IMR-90 (cell line): ENCODE measurements around the gene GNAI1. TPM values are rescaled to one million over a fixed set of nuclear protein-coding genes. Genes with fewer than 3 reads are reported as not detected.

ENCODE experiments used
- ATAC-seq: fragments of 200-7000 bp; cut with Tn5 transposase; 2 replicates; pipeline ENCODE4 v1.9.1; 2020; ENCODE audit warnings: low read depth, mild to moderate bottlenecking, moderate library complexity
- BruUV-seq: library from RNA; stranded (reverse); fragments of 400-500 nt; replicated peaks from 2 replicates; lab custom pipeline; 2021; lab: Mats Ljungman, UMichigan
- CTCF ChIA-PET: fragments of 300-600 bp; formaldehyde crosslinking; extraction: SDS; loops from one replicate; lab custom pipeline; 2021; ENCODE audit warnings: antibody characterized with exemption; lab: Yijun Ruan, JAX
- POLR2A ChIA-PET: fragments of 300-600 bp; sonication (Branson Sonifier 250); formaldehyde crosslinking; loops from one replicate; lab custom pipeline; 2022; ENCODE audit warnings: antibody characterized with exemption; ENCODE audit not compliant: unreplicated experiment; lab: Charles Lee
- DNase-seq: peaks from one replicate; pipeline ENCODE4 v3.0.0; 2013
- H2AFZ ChIP-seq: replicated peaks from 2 replicates; pipeline ENCODE3; 2013; ENCODE audit warnings: low read length, mild to moderate bottlenecking; ENCODE audit not compliant: poor library complexity
- H2AK5ac ChIP-seq: 2 replicates; pipeline ENCODE4 v1.6.1; 2013; ENCODE audit warnings: low read depth, low read length, inconsistent platforms
- H2AK9ac ChIP-seq: replicated peaks from 2 replicates; pipeline ENCODE3; 2013; ENCODE audit warnings: mild to moderate bottlenecking, low read depth, low read length, moderate library complexity; ENCODE audit not compliant: poor library complexity
- H2BK120ac ChIP-seq: 2 replicates; pipeline ENCODE4 v1.6.1; 2013; ENCODE audit warnings: low read depth, low read length, inconsistent platforms
- H2BK15ac ChIP-seq: 3 replicates; pipeline ENCODE4 v1.6.1; 2013; ENCODE audit warnings: low read depth, low read length, inconsistent platforms
- H2BK20ac ChIP-seq: 2 replicates; pipeline ENCODE4 v1.6.1; 2013; ENCODE audit warnings: low read depth, mild to moderate bottlenecking, inconsistent platforms, low read length, moderate library complexity
- H2BK5ac ChIP-seq: 2 replicates; pipeline ENCODE4 v1.6.1; 2013; ENCODE audit warnings: mild to moderate bottlenecking, low read depth, low read length, inconsistent platforms; ENCODE audit not compliant: poor library complexity, severe bottlenecking
- H3K14ac ChIP-seq: replicated peaks from 2 replicates; pipeline ENCODE4 v1.6.1; 2013; ENCODE audit warnings: low read depth, low read length, inconsistent platforms
- H3K18ac ChIP-seq: 2 replicates; pipeline ENCODE4 v1.6.1; 2013; ENCODE audit warnings: low read depth, low read length, control low read depth
- H3K23ac ChIP-seq: 2 replicates; pipeline ENCODE4 v1.6.1; 2013; ENCODE audit warnings: low read depth, low read length, inconsistent platforms
- H3K27ac ChIP-seq: 2 replicates; pipeline ENCODE4 v1.5.1; 2013; ENCODE audit warnings: mild to moderate bottlenecking, control low read depth, low read length; ENCODE audit not compliant: insufficient read depth
- H3K27me3 ChIP-seq: 2 replicates; pipeline ENCODE4 v1.6.1; 2013; ENCODE audit warnings: low read length; ENCODE audit not compliant: control insufficient read depth, insufficient read depth
- H3K36me3 ChIP-seq: 2 replicates; pipeline ENCODE4 v1.6.1; 2013; ENCODE audit warnings: low read length, mixed read lengths; ENCODE audit not compliant: control insufficient read depth, insufficient read depth
- H3K4ac ChIP-seq: 2 replicates; pipeline ENCODE4 v1.6.1; 2013; ENCODE audit warnings: low read depth, low read length, inconsistent platforms
- H3K4me1 ChIP-seq: 2 replicates; pipeline ENCODE4 v1.6.1; 2013; ENCODE audit warnings: low read length, mixed read lengths; ENCODE audit not compliant: control insufficient read depth, insufficient read depth
- H3K4me2 ChIP-seq: 2 replicates; pipeline ENCODE4 v1.6.1; 2013; ENCODE audit warnings: low read depth, mild to moderate bottlenecking, control low read depth, low read length, moderate library complexity
- H3K4me3 ChIP-seq: 2 replicates; pipeline ENCODE4 v1.5.1; 2013; ENCODE audit warnings: low read depth, mild to moderate bottlenecking, control low read depth, low read length, moderate library complexity; ENCODE audit not compliant: insufficient read depth
- H3K56ac ChIP-seq: 2 replicates; pipeline ENCODE4 v1.6.1; 2013; ENCODE audit warnings: low read length, inconsistent platforms; ENCODE audit not compliant: insufficient read depth; ENCODE audit errors: extremely low read depth
- H3K79me1 ChIP-seq, 2 experiments: 2 replicates each; pipeline ENCODE4 v1.6.1; 2013; ENCODE audit warnings: low read length in 2 of 2, inconsistent platforms in 1 of 2, low read depth in 1 of 2
- H3K9ac ChIP-seq: 2 replicates; pipeline ENCODE4 v1.6.1; 2013; ENCODE audit warnings: low read depth, low read length, control low read depth
- H3K9me1 ChIP-seq: 2 replicates; pipeline ENCODE4 v1.6.1; 2013; ENCODE audit warnings: low read length, inconsistent platforms; ENCODE audit not compliant: insufficient read depth
- H3K9me3 ChIP-seq: 2 replicates; pipeline ENCODE4 v1.6.1; 2013; ENCODE audit warnings: low read length; ENCODE audit not compliant: control insufficient read depth, insufficient read depth
- H4K20me1 ChIP-seq: 2 replicates; pipeline ENCODE4 v1.6.1; 2013; ENCODE audit warnings: low read length, inconsistent platforms; ENCODE audit not compliant: insufficient read depth
- H4K5ac ChIP-seq: 2 replicates; pipeline ENCODE4 v1.6.1; 2013; ENCODE audit warnings: mild to moderate bottlenecking, low read depth, low read length, control low read depth
- H4K8ac ChIP-seq, 2 experiments: 2 replicates each; pipeline ENCODE4 v1.6.1; 2013; ENCODE audit warnings: low read depth in 2 of 2, low read length in 2 of 2, control low read depth in 1 of 2, inconsistent platforms in 1 of 2
- H4K91ac ChIP-seq: 2 replicates; pipeline ENCODE4 v1.6.1; 2013; ENCODE audit warnings: low read depth, low read length, inconsistent platforms; ENCODE audit not compliant: insufficient read depth
- BHLHE40 ChIP-seq: fragments of 150-350 bp; IDR thresholded peaks from 2 replicates; pipeline ENCODE4 v1.6.1; 2016; ENCODE audit warnings: mild to moderate bottlenecking, low read depth, low read length
- CEBPB ChIP-seq: IDR thresholded peaks from 2 replicates; pipeline ENCODE4 v1.6.1; 2012; ENCODE audit warnings: low read depth, low read length, improper control_type of control experiment
- CHD1 ChIP-seq: IDR thresholded peaks from 2 replicates; pipeline ENCODE4 v1.6.1; 2012; ENCODE audit warnings: low read depth, low read length, improper control_type of control experiment
- FOS ChIP-seq: fragments of 150-350 bp; IDR thresholded peaks from 2 replicates; pipeline ENCODE4 v1.6.1; 2016; ENCODE audit warnings: low read depth, low read length
- MAFK ChIP-seq: IDR thresholded peaks from 2 replicates; pipeline ENCODE4 v1.6.1; 2012; ENCODE audit warnings: low read depth, low read length, improper control_type of control experiment
- MAZ ChIP-seq: IDR thresholded peaks from 2 replicates; pipeline ENCODE4 v1.6.1; 2012; ENCODE audit warnings: low read depth, mild to moderate bottlenecking, low read length, improper control_type of control experiment, moderate library complexity, borderline replicate concordance
- MXI1 ChIP-seq: IDR thresholded peaks from 2 replicates; pipeline ENCODE4 v1.6.1; 2012; ENCODE audit warnings: low read depth, mild to moderate bottlenecking, low read length, moderate library complexity, borderline replicate concordance
- NFE2L2 ChIP-seq: fragments of 150-350 bp; IDR thresholded peaks from 2 replicates; pipeline ENCODE4 v1.6.1; 2016; ENCODE audit warnings: low read depth, mild to moderate bottlenecking, low read length
- POLR2A ChIP-seq: IDR thresholded peaks from 2 replicates; pipeline ENCODE4 v1.6.1; 2012; ENCODE audit warnings: mild to moderate bottlenecking, low read depth, low read length
- RAD21 ChIP-seq: IDR thresholded peaks from 2 replicates; pipeline ENCODE4 v1.6.1; 2012; ENCODE audit warnings: low read length, improper control_type of control experiment
- RCOR1 ChIP-seq: IDR thresholded peaks from 2 replicates; pipeline ENCODE4 v1.6.1; 2012; ENCODE audit warnings: mild to moderate bottlenecking, low read length, improper control_type of control experiment; ENCODE audit not compliant: insufficient replicate concordance
- RFX5 ChIP-seq: IDR thresholded peaks from 2 replicates; pipeline ENCODE4 v1.8.0; 2012; ENCODE audit warnings: low read depth, mild to moderate bottlenecking, low read length, moderate library complexity
- SMC3 ChIP-seq: fragments of 150-350 bp; IDR thresholded peaks from 2 replicates; pipeline ENCODE4 v1.6.1; 2016; ENCODE audit warnings: low read depth, mild to moderate bottlenecking, antibody characterized with exemption, low read length, moderate library complexity
- WGBS, 2 experiments: methylation state at CpG; one replicate each; pipeline versions ENCODE4 v1.1.5 to v1.1.7; 2013; ENCODE audit warnings: missing lambda C conversion rate in 2 of 2; ENCODE audit not compliant: insufficient read length in 1 of 2; ENCODE audit errors: extremely low coverage in 2 of 2; 5-methylcytosine and 5-hydroxymethylcytosine counted together
- dilution Hi-C: fragments of 300-500 bp; cut with HindIII; formaldehyde crosslinking; loops from one replicate; pipeline ENCODE4 v1.14.3; 2018; ENCODE audit warnings: low sequenced_read_pairs; ENCODE audit not compliant: unreplicated experiment
- in situ Hi-C: fragments of 300-500 bp; cut with MboI; formaldehyde crosslinking; loops from 3 replicates; pipeline ENCODE4 v1.14.3; 2019; ENCODE audit warnings: low sequenced_read_pairs, inconsistent platforms, mixed read lengths
- intact Hi-C: fragments of 100-400 bp; cut with micrococcal nuclease; formaldehyde crosslinking; loops from 2 replicates; pipeline ENCODE4 v1.10.0; 2022
- polyA plus RNA-seq, 3 experiments: library from polyadenylated mRNA; depleted of rRNA; stranded (reverse); fragments of >200 nt; gene quantifications; 2 replicates each; pipeline ENCODE4 v1.2.3, GENCODE V29; 2012; ENCODE audit warnings: low replicate concordance in 1 of 3
- total RNA-seq: library from RNA; depleted of rRNA; stranded (reverse); fragments of >200 nt; gene quantifications from 2 replicates; pipeline ENCODE4 v1.2.3, GENCODE V29; 2012
- TF ChIP-seq, protein P1 (sequence below): conservative IDR thresholded peaks from 2 replicates; pipeline ENCODE4 v1.5.1; 2012; ENCODE audit warnings: mild to moderate bottlenecking, low read depth, low read length, improper control_type of control experiment
- TF ChIP-seq, protein P2 (sequence below): fragments of 150-350 bp; IDR thresholded peaks from 2 replicates; pipeline ENCODE4 v1.6.1; 2016; ENCODE audit warnings: low read depth, mild to moderate bottlenecking, low read length, moderate library complexity, borderline replicate concordance

GNAI1 gene
- total and polyA plus RNA-seq, 2 of the 4 experiments (the other 2 are of a cell fraction), result 21.1 to 26.5 TPM

DNA sequence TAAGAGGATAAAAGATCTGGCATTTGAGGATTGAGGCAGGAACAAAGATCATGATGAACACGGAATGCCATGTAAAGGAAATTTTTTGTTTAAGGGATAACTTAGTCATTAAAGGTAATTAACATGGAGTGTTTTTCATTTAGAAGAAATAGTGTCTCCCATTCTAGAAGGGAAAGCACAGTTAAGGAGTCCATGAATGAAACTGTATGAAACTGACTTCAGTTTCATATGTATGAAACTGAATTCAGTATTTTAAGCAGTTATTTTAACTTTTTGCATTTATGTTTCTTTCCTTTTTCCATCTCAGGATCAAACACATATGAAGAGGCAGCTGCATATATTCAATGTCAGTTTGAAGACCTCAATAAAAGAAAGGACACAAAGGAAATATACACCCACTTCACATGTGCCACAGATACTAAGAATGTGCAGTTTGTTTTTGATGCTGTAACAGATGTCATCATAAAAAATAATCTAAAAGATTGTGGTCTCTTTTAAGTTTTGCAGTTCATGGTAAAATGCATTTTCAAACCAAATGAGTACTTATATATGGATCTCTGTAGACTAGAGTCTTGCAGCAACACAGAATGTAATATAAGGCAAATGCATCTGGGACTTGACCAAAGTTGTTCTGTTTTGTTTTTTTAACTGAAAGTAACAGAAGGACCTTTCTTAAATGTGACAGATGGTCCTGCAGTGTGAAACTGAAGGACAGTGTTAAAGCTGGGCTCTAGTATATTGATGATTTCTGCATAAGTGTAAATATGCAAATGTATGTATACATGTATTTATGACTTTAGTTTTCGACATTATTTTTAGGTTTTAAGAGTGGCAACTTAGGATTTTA lies 82.6 kb downstream of the GNAI1 start:
- no peak overlapping the region for H4K5ac ChIP-seq
- no peaks in the 10 kb centered on the region; the same call in 1 of the 2 replicates for H3K4me1 ChIP-seq
- intact Hi-C loops (loop anchor here (10.0 kb wide), 1 partner anchor 152 kb away; no protein-coding TSS in a partner anchor), in situ Hi-C loops (no loop called here), dilution Hi-C loops (no loop called here)
- no peak overlapping the region for H2AK9ac ChIP-seq
- POLR2A ChIA-PET, result no interaction called here
- no peak for ATAC-seq
- no peak overlapping the region for H2BK120ac ChIP-seq
- H2BK15ac ChIP-seq, result no peak overlapping the region
- no peak overlapping the region for H2BK5ac ChIP-seq
- H3K23ac ChIP-seq, result no peak overlapping the region
- 0 out of 2 replicates have a peak, but pooled peaks cover 2% of the 10 kb centered on the region for H3K9me1 ChIP-seq
- H3K27me3 ChIP-seq, result no peaks in the 10 kb centered on the region
- H2AK5ac ChIP-seq, result no peak overlapping the region
- H3K9me3 ChIP-seq, result no peaks in the 10 kb centered on the region
- H2AFZ ChIP-seq, result no peak overlapping the region
- no peak overlapping the region for H3K14ac ChIP-seq
- WGBS, 2 experiments, result no CpG with 5 or more reads among the region's 2 CpGs
- no peak overlapping the region for H4K91ac ChIP-seq
- BruUV-seq, result no TSS peak
- peaks cover 19% of the 10 kb centered on the region for H3K36me3 ChIP-seq
- no peak overlapping the region for H2BK20ac ChIP-seq
- H3K79me1 ChIP-seq, result peaks cover 0 to 3% of the 10 kb centered on the region in 2 experiments; a peak in 1 of 4 replicates
- H3K18ac ChIP-seq, result no peak overlapping the region
- H3K4ac ChIP-seq, result no peak overlapping the region; the same call in 1 of the 2 replicates
- H3K4me3 ChIP-seq, result no peak overlapping the region
- no peak overlapping the region for H3K27ac ChIP-seq
- CTCF ChIA-PET, result no interaction called here
- no peak overlapping the region for H3K9ac ChIP-seq
- H3K56ac ChIP-seq, result no peak overlapping the region
- DNase-seq, result no peak
- H4K20me1 ChIP-seq, result no peaks in the 10 kb centered on the region
- no peak overlapping the region for H4K8ac ChIP-seq
- H3K4me2 ChIP-seq, result no peak overlapping the region
- TF ChIP-seq MAZ, result no peak
- no peak for TF ChIP-seq CEBPB
- no peak for TF ChIP-seq NFE2L2
- TF ChIP-seq RCOR1, result no peak
- TF ChIP-seq POLR2A, result no peak
- no peak for TF ChIP-seq CHD1
- TF ChIP-seq, protein P1, sequence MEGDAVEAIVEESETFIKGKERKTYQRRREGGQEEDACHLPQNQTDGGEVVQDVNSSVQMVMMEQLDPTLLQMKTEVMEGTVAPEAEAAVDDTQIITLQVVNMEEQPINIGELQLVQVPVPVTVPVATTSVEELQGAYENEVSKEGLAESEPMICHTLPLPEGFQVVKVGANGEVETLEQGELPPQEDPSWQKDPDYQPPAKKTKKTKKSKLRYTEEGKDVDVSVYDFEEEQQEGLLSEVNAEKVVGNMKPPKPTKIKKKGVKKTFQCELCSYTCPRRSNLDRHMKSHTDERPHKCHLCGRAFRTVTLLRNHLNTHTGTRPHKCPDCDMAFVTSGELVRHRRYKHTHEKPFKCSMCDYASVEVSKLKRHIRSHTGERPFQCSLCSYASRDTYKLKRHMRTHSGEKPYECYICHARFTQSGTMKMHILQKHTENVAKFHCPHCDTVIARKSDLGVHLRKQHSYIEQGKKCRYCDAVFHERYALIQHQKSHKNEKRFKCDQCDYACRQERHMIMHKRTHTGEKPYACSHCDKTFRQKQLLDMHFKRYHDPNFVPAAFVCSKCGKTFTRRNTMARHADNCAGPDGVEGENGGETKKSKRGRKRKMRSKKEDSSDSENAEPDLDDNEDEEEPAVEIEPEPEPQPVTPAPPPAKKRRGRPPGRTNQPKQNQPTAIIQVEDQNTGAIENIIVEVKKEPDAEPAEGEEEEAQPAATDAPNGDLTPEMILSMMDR, result no peak
- TF ChIP-seq FOS, result no peak
- TF ChIP-seq MAFK, result no peak
- TF ChIP-seq, protein P2, sequence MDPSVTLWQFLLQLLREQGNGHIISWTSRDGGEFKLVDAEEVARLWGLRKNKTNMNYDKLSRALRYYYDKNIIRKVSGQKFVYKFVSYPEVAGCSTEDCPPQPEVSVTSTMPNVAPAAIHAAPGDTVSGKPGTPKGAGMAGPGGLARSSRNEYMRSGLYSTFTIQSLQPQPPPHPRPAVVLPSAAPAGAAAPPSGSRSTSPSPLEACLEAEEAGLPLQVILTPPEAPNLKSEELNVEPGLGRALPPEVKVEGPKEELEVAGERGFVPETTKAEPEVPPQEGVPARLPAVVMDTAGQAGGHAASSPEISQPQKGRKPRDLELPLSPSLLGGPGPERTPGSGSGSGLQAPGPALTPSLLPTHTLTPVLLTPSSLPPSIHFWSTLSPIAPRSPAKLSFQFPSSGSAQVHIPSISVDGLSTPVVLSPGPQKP, result no peak
- no peak for TF ChIP-seq RFX5
- TF ChIP-seq SMC3, result no peak
- TF ChIP-seq BHLHE40, result no peak
- TF ChIP-seq RAD21, result no peak
- no peak for TF ChIP-seq MXI1
